ENCODE measurements around the gene TSTD2. TPM values are rescaled to one million over a fixed set of nuclear protein-coding genes. Genes with fewer than 3 reads are reported as not detected.

Gene TSTD2
- polyA plus RNA-seq, 3 donors = 1.2 to 11.4 (median 2.4) TPM

DNA sequence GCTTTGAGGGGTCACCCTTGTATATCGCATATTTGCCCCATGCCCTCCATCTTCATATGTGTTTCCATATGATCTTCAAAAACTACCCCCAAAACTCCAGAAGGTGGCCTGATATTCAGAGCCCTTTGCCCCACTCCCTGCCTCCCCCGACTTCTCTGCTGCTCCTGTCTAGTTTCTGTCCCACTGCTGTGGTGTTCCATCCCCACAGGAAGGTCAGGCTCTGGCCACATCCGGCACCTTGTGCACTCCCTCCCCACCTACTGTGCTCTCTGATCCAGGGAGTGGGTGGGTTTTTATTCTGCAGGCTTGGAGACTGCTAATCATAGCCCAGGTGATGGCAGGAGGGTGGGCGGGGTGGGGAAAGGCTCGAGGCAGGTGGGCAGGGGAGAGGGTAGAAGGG is 79.3 kb downstream of the TSTD2 start:
- Histone ChIP-seq H2AFZ (ENCODE audit: insufficient read depth, low read depth, low read length, poor library complexity, severe bottlenecking) (no peak overlapping the region), H3K9me3 (replicated peaks in 1 of 2; ENCODE audit: control insufficient read depth in 1 of 2, insufficient read depth in 1 of 2, low read length in 2 of 2) (no peaks in the 10 kb centered on the region), H3K79me2 (ENCODE audit: insufficient read depth, low read length) (no peaks in the 10 kb centered on the region), H3K27ac (ENCODE audit: low read depth in 1 of 2, low read length in 2 of 2) (no peak overlapping the region), H3K27me3 (ENCODE audit: control insufficient read depth in 2 of 2, insufficient read depth in 2 of 2, low read length in 2 of 2) (no peaks in the 10 kb centered on the region), H3K4me2 (replicated peaks; ENCODE audit: extremely low read depth, low read length, poor library complexity, severe bottlenecking) (no peak overlapping the region), H3K36me3 (replicated peaks in 1 of 2; ENCODE audit: control insufficient read depth in 1 of 2, insufficient read depth in 2 of 2, low read length in 2 of 2) (no peaks in the 10 kb centered on the region), H3K4me1 (ENCODE audit: control insufficient read depth in 1 of 2, insufficient read depth in 2 of 2, low read length in 2 of 2) (peaks cover 21 to 23% of the 10 kb centered on the region in 2 donors), H3K9ac (ENCODE audit: insufficient read depth, low read length, poor library complexity, severe bottlenecking) (no peak overlapping the region), H4K20me1 (ENCODE audit: insufficient read depth, low read length) (no peaks in the 10 kb centered on the region), H3K4me3 (replicated peaks in 1 of 3; ENCODE audit: low read depth in 2 of 3, low read length in 3 of 3) (no peak overlapping the region)
- 89% methylated on average over 2 of the region's 5 CpGs for WGBS (ENCODE audit: insufficient coverage)
- H3K27me3 Mint-ChIP-seq (ENCODE audit: low read depth in 3 of 3) = peaks cover 3 to 5% (median 4%) of the 10 kb centered on the region in 3 donors
- no peaks in the 10 kb centered on the region for H3K9me3 Mint-ChIP-seq
- DNase-seq = no peak
- TF ChIP-seq, protein P1, sequence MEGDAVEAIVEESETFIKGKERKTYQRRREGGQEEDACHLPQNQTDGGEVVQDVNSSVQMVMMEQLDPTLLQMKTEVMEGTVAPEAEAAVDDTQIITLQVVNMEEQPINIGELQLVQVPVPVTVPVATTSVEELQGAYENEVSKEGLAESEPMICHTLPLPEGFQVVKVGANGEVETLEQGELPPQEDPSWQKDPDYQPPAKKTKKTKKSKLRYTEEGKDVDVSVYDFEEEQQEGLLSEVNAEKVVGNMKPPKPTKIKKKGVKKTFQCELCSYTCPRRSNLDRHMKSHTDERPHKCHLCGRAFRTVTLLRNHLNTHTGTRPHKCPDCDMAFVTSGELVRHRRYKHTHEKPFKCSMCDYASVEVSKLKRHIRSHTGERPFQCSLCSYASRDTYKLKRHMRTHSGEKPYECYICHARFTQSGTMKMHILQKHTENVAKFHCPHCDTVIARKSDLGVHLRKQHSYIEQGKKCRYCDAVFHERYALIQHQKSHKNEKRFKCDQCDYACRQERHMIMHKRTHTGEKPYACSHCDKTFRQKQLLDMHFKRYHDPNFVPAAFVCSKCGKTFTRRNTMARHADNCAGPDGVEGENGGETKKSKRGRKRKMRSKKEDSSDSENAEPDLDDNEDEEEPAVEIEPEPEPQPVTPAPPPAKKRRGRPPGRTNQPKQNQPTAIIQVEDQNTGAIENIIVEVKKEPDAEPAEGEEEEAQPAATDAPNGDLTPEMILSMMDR (IDR thresholded peaks at IDR 0.05) = no peak
- H3K4me3 Mint-ChIP-seq = no peak overlapping the region
- H3K27ac Mint-ChIP-seq = peak overlapping the region in 1 of 7 donors; percentile 77
- H3K36me3 Mint-ChIP-seq = no peaks in the 10 kb centered on the region
- intact Hi-C loops (cut with micrococcal nuclease) = no loop called here
- peaks cover 31% of the 10 kb centered on the region for H3K4me1 Mint-ChIP-seq

DNA sequence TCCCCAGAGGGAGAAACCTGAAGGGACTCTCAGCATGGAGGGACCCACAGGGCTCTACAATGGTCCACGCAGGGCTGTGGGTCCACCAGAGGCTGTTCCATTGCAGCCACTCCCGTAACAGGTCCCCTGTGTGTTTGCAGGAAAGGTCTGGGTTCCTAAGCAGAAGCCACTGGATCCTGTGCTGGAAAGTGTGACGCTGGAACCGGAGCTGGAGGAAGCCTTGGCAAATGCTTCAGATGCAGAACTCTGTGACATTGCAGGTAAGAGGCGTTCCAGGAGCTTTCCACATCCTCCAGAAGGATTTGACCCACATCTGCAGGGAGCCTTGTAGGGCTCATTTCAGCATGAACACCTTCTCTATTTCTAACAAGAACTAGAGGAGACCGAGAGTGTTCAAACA is 80.0 kb downstream of the TSTD2 start:
- H3K4me3 ChIP-seq (replicated peaks in 1 of 3; ENCODE audit: low read depth in 2 of 3, low read length in 3 of 3) = no peak overlapping the region
- H3K4me1 ChIP-seq (ENCODE audit: control insufficient read depth in 1 of 2, insufficient read depth in 2 of 2, low read length in 2 of 2) = peaks cover 16% of the 10 kb centered on the region in 2 donors
- H3K9ac ChIP-seq (ENCODE audit: insufficient read depth, low read length, poor library complexity, severe bottlenecking) = no peak overlapping the region
- H3K36me3 ChIP-seq (replicated peaks in 1 of 2; ENCODE audit: control insufficient read depth in 1 of 2, insufficient read depth in 2 of 2, low read length in 2 of 2) = no peaks in the 10 kb centered on the region
- 93% methylated on average over 6 of the region's 6 CpGs for WGBS (ENCODE audit: insufficient coverage)
- Mint-ChIP-seq H3K27ac (no peak overlapping the region), H3K36me3 (no peaks in the 10 kb centered on the region), H3K4me1 (peaks cover 24% of the 10 kb centered on the region), H3K27me3 (ENCODE audit: low read depth in 3 of 3) (peaks cover 4 to 5% (median 5%) of the 10 kb centered on the region in 3 donors), H3K9me3 (no peaks in the 10 kb centered on the region), H3K4me3 (no peak overlapping the region)
- DNase-seq = no peak
- H4K20me1 ChIP-seq (ENCODE audit: insufficient read depth, low read length) = no peaks in the 10 kb centered on the region
- H3K27ac ChIP-seq (ENCODE audit: low read depth in 1 of 2, low read length in 2 of 2) = no peak overlapping the region
- H3K4me2 ChIP-seq (replicated peaks; ENCODE audit: extremely low read depth, low read length, poor library complexity, severe bottlenecking) = no peak overlapping the region
- intact Hi-C loops (cut with micrococcal nuclease) = no loop called here
- H3K79me2 ChIP-seq (ENCODE audit: insufficient read depth, low read length) = no peaks in the 10 kb centered on the region
- no peaks in the 10 kb centered on the region for H3K27me3 ChIP-seq (ENCODE audit: control insufficient read depth in 2 of 2, insufficient read depth in 2 of 2, low read length in 2 of 2)
- H3K9me3 ChIP-seq (replicated peaks in 1 of 2; ENCODE audit: control insufficient read depth in 1 of 2, insufficient read depth in 1 of 2, low read length in 2 of 2) = no peaks in the 10 kb centered on the region
- TF ChIP-seq, protein P1 (IDR thresholded peaks at IDR 0.05) = no peak
- no peak overlapping the region for H2AFZ ChIP-seq (ENCODE audit: insufficient read depth, low read depth, low read length, poor library complexity, severe bottlenecking)
